Body of pancreas (tissue), 4 donors: ENCODE results near the gene DOCK2. TPM values are rescaled to one million over a fixed set of nuclear protein-coding genes. Genes with fewer than 3 reads are reported as not detected.

ENCODE experiments used
- ATAC-seq: fragments of 150-250 bp; one replicate; pipeline ENCODE4 v1.9.1; 2016
- DNase-seq, 4 donors: peaks; one replicate each; pipeline ENCODE4 v3.0.0-alpha.2; 2019
- H3K27ac ChIP-seq, 4 donors: fragments of 200-600 bp; sonication (generic); 1 replicate in 3 of 4; 2 replicates in 1 of 4; pipeline versions ENCODE4 v1.5.1 to v1.6.1; 2016 to 2019; ENCODE audit warnings: mild to moderate bottlenecking in 1 of 4, mixed read lengths in 1 of 4, moderate library complexity in 1 of 4
- H3K27me3 ChIP-seq, 2 donors: fragments of 200-600 bp; sonication (generic); one replicate each; pipeline ENCODE4 v1.6.0; 2016; ENCODE audit warnings: mild to moderate bottlenecking in 1 of 2
- H3K36me3 ChIP-seq, 2 donors: fragments of 200-600 bp; sonication (generic); replicated peaks in 1 of 2; 2 replicates each; pipeline ENCODE4 v1.5.1; 2016; ENCODE audit warnings: low read depth in 2 of 2; ENCODE audit not compliant: insufficient read depth in 1 of 2
- H3K4me1 ChIP-seq: fragments of 200-600 bp; sonication (generic); one replicate; pipeline ENCODE4 v1.6.0; 2016
- H3K4me3 ChIP-seq, 2 donors: fragments of 200-600 bp; sonication (generic); 1 replicate in 1 of 2; 2 replicates in 1 of 2; pipeline ENCODE4 v1.5.1; 2016 to 2019
- H3K9me3 ChIP-seq, 3 donors: fragments of 200-600 bp; sonication (generic); 1 replicate in 2 of 3; 2 replicates in 1 of 3; pipeline ENCODE4 v1.5.1; 2016
- CTCF ChIP-seq, 7 experiments: fragments of 450-650 bp in 4 of 7; fragments of 200-600 bp in 3 of 7; sonication (generic) in 3 of 7; IDR thresholded peaks; one replicate each; pipeline ENCODE4 v1.5.1; 2016 to 2019; ENCODE audit warnings: antibody characterized with exemption in 7 of 7
- POLR2A ChIP-seq, 3 donors: fragments of 450-650 bp; IDR thresholded peaks; one replicate each; pipeline ENCODE4 v1.6.1; 2016; ENCODE audit warnings: antibody characterized with exemption in 3 of 3, mild to moderate bottlenecking in 2 of 3
- WGBS, 2 donors: methylation state at CpG; one replicate each; pipeline ENCODE4 v1.1.5; 2017; 5-methylcytosine and 5-hydroxymethylcytosine counted together
- intact Hi-C: fragments of 100-400 bp; cut with DNase I; formaldehyde crosslinking; loops from one replicate; pipeline ENCODE4 v1.15.1; 2023
- total RNA-seq, 2 donors: library from RNA; depleted of rRNA; stranded (reverse); fragments of >200 nt; gene quantifications; one replicate each; pipeline ENCODE4 v1.1.0, GENCODE V29; 2016

DOCK2 gene
- total RNA-seq, 2 donors from 2014 or later: 3.1 to 7.6 TPM

- no peak for DNase-seq
- intact Hi-C loops: no loop called here
- Histone ChIP-seq H3K27me3 (no peaks in the 10 kb centered on the region), H3K27ac (no peak overlapping the region), H3K4me3 (no peak overlapping the region), H3K36me3 (no peaks in the 10 kb centered on the region), H3K4me1 (no peaks in the 10 kb centered on the region), H3K9me3 (no peaks in the 10 kb centered on the region)
- ATAC-seq: no peak
- TF ChIP-seq POLR2A (IDR thresholded peaks at IDR 0.05) (no peak), CTCF (IDR thresholded peaks at IDR 0.05) (no peak)
- WGBS, 2 donors: 30 to 40% methylated on average over 4 of the region's 4 CpGs
Observed at GRCh38 chr5:169668732-169669131, 31.7 kb downstream of the DOCK2 start.

GRCh38 chr5:169670769-169671525, 33.9 kb downstream of the DOCK2 start:
- Histone ChIP-seq H3K9me3 (no peaks in the 10 kb centered on the region), H3K27ac (no peak overlapping the region), H3K36me3 (no peaks in the 10 kb centered on the region), H3K4me3 (no peak overlapping the region), H3K27me3 (no peaks in the 10 kb centered on the region), H3K4me1 (no peaks in the 10 kb centered on the region)
- DNase-seq (no peak), ATAC-seq (no peak)
- intact Hi-C loops: no loop called here
- TF ChIP-seq POLR2A (IDR thresholded peaks at IDR 0.05) (no peak), CTCF (IDR thresholded peaks at IDR 0.05) (no peak)
- 52 to 59% methylated on average over 6 of the region's 6 CpGs for WGBS, 2 donors

- TF ChIP-seq CTCF (IDR thresholded peaks at IDR 0.05): no peak
- TF ChIP-seq POLR2A (IDR thresholded peaks at IDR 0.05): no peak
- H3K27me3 ChIP-seq: no peaks in the 10 kb centered on the region
- intact Hi-C loops: no loop called here
- DNase-seq (no peak), ATAC-seq (no peak)
- no peak overlapping the region for H3K27ac ChIP-seq
- H3K36me3 ChIP-seq: no peaks in the 10 kb centered on the region
- H3K4me1 ChIP-seq: no peaks in the 10 kb centered on the region
- 76 to 82% methylated on average over 2 of the region's 2 CpGs for WGBS, 2 donors
- H3K9me3 ChIP-seq: no peaks in the 10 kb centered on the region
- H3K4me3 ChIP-seq: no peak overlapping the region
Observed at GRCh38 chr5:169682026-169682425, 45.0 kb downstream of the DOCK2 start.

- no peaks in the 10 kb centered on the region for H3K9me3 ChIP-seq
- no peaks in the 10 kb centered on the region for H3K4me1 ChIP-seq
- H3K27me3 ChIP-seq: no peaks in the 10 kb centered on the region
- no peak overlapping the region for H3K4me3 ChIP-seq
- H3K27ac ChIP-seq: no peak overlapping the region
- no peaks in the 10 kb centered on the region for H3K36me3 ChIP-seq
- DNase-seq (no peak), ATAC-seq (no peak)
- WGBS, 2 donors: 52 to 64% methylated on average over 5 of the region's 5 CpGs
- TF ChIP-seq POLR2A (IDR thresholded peaks at IDR 0.05) (no peak), CTCF (IDR thresholded peaks at IDR 0.05) (no peak)
- intact Hi-C loops: no loop called here
Observed at GRCh38 chr5:169686137-169686536, 49.1 kb downstream of the DOCK2 start.

- Histone ChIP-seq H3K9me3 (no peaks in the 10 kb centered on the region), H3K27me3 (no peaks in the 10 kb centered on the region), H3K4me1 (no peaks in the 10 kb centered on the region), H3K27ac (no peak overlapping the region), H3K36me3 (no peaks in the 10 kb centered on the region), H3K4me3 (no peak overlapping the region)
- no peak for ATAC-seq
- no peak for DNase-seq
- intact Hi-C loops: no loop called here
- WGBS, 2 donors: 51 to 63% methylated on average over 3 of the region's 3 CpGs
- TF ChIP-seq POLR2A (IDR thresholded peaks at IDR 0.05): no peak
- TF ChIP-seq CTCF (IDR thresholded peaks at IDR 0.05): no peak
Observed at GRCh38 chr5:169688106-169688505, 51.0 kb downstream of the DOCK2 start.
